Mammary epithelial cell (primary cell): ENCODE measurements around the gene CDS2.
"Not testable (repeated sequence)": the region's sequence is repeated elsewhere in the genome, so short reads cannot be mapped to it uniquely, and the experiment has no call there.

Experiments
- CTCF ChIP-seq, 2 donors: IDR thresholded peaks in 1 of 2; conservative IDR thresholded peaks in 1 of 2; 2 replicates each; pipeline ENCODE4 v1.5.1; 2011 to 2012; ENCODE audit warnings: inconsistent platforms in 2 of 2, low read length in 2 of 2, mild to moderate bottlenecking in 2 of 2, control low read depth in 1 of 2, low read depth in 1 of 2; ENCODE audit not compliant: insufficient read depth in 1 of 2; ENCODE audit errors: extremely low read depth in 1 of 2
- EZH2 ChIP-seq: IDR thresholded peaks from 2 replicates; pipeline ENCODE4 v1.6.1; 2012; ENCODE audit warnings: low read length, inconsistent platforms, borderline replicate concordance

GRCh38 chr20:5099909-5100308 lies 26.9 kb upstream of the CDS2 start:
- TF ChIP-seq CTCF (conservative IDR thresholded peaks at IDR 0.05 in 1 of 2, IDR thresholded peaks at IDR 0.05 in 1 of 2; ENCODE audit: extremely low read depth in 1 of 2, insufficient read depth in 1 of 2, low read depth in 1 of 2, low read length in 2 of 2); EZH2: not testable (repeated sequence)
